Body of pancreas (tissue), 4 donors: ENCODE data around the gene DAPK2.

Experiments used
- CTCF ChIP-seq, 7 experiments: fragments of 450-650 bp in 4 of 7; fragments of 200-600 bp in 3 of 7; sonication (generic) in 3 of 7; IDR thresholded peaks; one replicate each; pipeline ENCODE4 v1.5.1; 2016 to 2019; ENCODE audit warnings: antibody characterized with exemption in 7 of 7
- POLR2A ChIP-seq, 3 donors: fragments of 450-650 bp; IDR thresholded peaks; one replicate each; pipeline ENCODE4 v1.6.1; 2016; ENCODE audit warnings: antibody characterized with exemption in 3 of 3, mild to moderate bottlenecking in 2 of 3

GRCh38 chr15:63948971-63949370 lies 97.3 kb downstream of the DAPK2 start:
- TF ChIP-seq CTCF (IDR thresholded peaks at IDR 0.05) (no peak), POLR2A (IDR thresholded peaks at IDR 0.05) (no peak)
